K562 treated with DMSO at 1 percent for 4 hours (cell line): ENCODE measurements around the gene RNF34. TPM values are rescaled to one million over a fixed set of nuclear protein-coding genes. Genes with fewer than 3 reads are reported as not detected.

Experiments
- total RNA-seq: library from RNA; unstranded; fragments of 300-600 nt; gene quantifications from 2 replicates; pipeline ENCODE4 v1.2.3, GENCODE V29; 2022; ENCODE audit not compliant: insufficient read depth

RNF34 gene
- 27.1 and 31.3 TPM in 2 replicates for total RNA-seq

GRCh38 chr12:121399391-121400331, at the start of gene RNF34:
RNF34 (plus strand) TSS chr12:121400118; CDS start chr12:121400213, 95 bp downstream.

GRCh38 chr12:121351820-121352681, 47.9 kb upstream of the RNF34 start, which contains the start of gene ANAPC5:
ANAPC5 (minus strand) TSS chr12:121352411; CDS start chr12:121352340, 71 bp downstream.

Other genes with a start within 250 kb of the RNF34 start
- gene P2RX4, start 190.0 kb upstream of the RNF34 start, total RNA-seq = 58.7 and 64.3 TPM in 2 replicates
- 18.5 and 21.9 TPM in 2 replicates for gene CAMKK2, start 103.4 kb upstream of the RNF34 start, total RNA-seq
- 110 and 132 TPM in 2 replicates for gene ANAPC5, start 47.7 kb upstream of the RNF34 start, total RNA-seq
- 26.9 and 28.4 TPM in 2 replicates for gene KDM2B, start 180.9 kb downstream of the RNF34 start, total RNA-seq
- gene ORAI1, start 226.4 kb downstream of the RNF34 start, total RNA-seq = 52.1 and 63.6 TPM in 2 replicates